NCI-H2227 treated with DMSO at 0.1 percent for 48 hours (cell line): Measurements from ENCODE around the gene SLC5A10.
"Not testable (repeated sequence)": the region's sequence is repeated elsewhere in the genome, so short reads cannot be mapped to it uniquely, and the experiment has no call there.

Experiments
- DNase-seq: peaks from one replicate; lab custom pipeline; 2025; lab: John Stamatoyannopoulos, UW

The SLC5A10 gene

DNA sequence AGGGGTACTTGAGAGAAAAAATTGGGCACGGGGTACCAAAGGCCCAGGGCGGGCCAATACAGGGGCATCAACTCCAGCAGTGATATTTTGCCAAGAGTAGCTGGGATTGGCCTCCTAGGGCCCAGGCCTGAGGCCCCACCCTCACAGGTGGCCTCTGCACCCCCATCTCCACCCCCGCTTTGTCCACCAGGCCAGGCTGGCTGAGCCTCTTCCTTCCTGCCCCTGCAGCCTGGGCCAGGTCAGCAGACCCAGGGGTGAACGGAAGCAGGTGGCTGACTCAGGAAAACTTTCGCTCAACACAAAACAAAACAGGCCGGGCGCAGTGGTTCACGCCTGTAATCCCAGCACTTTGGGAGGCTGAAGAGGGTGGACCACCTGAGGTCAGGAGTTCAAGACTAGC, 91.1 kb downstream of the SLC5A10 start:
- not testable (repeated sequence) for DNase-seq

DNA sequence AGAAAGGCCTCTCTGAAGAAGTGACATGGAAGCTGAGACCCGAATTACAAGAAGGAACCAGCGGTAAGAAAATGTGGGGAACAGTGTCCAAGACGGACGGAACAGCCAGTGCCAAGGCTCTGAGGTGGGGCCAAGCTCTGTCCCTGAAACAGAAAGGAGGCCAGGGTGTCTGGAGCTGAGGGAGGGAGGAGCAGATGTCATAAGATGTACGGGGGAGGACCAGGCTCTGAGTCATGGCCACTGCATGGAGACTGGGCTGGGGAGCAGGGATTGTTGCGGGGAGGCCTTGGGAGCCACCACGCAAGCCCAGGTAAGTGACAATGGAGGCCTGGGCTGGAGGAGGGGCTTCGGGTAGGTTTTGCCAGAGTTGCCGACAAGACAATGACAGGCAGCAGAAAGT, 92.7 kb downstream of the SLC5A10 start:
- DNase-seq: not testable (repeated sequence)

DNA sequence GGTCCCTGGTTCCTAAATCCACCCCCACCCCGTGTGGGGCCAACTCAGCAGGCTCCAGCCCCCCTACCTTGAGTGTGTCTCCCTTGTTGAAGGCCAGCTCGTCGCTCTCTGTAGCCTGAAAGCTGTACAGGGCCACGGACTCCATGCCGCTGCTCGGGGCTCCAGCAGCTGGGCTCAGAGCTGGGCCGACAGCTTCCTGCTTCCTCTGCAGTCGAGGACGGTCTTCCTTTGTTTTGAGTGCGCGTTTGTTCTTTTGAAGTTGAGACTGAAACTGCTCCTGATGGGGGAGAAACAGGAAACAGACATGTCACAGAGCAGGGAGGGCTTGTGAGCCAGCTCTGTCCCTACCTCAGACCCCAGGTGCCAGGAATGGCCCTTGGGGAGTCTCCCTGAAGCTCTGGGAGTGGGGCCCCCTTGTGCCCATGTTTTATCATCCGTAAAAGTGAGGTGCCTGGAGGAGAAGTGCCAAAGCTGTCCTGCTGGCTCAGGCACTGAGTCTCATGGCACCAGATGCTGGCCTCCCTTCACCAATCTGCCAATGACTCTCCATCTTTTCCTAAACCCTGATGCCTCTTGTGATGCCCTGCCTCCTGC, 94.9 kb downstream of the SLC5A10 start, which contains the start of gene GRAP:
Gene GRAP, minus strand, starts transcription at position 176 of the 594 bp plus-strand sequence. Its CDS starts 31 bp downstream, at position 145.
- not testable (repeated sequence) for DNase-seq

DNA sequence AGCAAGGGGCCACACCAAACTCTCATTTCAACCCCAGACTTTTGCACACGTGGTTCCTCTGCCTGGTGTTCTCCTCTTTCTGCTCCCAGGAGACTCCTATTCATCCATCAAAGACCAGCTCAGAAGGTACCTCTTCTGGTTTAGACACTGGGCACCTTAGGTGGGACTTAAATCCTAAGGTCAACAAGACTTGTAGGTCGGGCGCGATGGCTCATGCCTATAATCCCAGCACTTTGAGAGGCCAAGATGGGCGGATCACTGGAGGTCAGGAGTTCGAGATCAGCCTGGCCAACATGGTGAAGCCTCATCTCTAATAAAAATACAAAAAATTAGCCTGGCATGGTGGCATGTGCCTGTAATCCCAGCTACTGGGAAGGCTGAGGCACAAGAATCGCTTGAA, 95.5 kb downstream of the SLC5A10 start:
- DNase-seq: not testable (repeated sequence)

DNA sequence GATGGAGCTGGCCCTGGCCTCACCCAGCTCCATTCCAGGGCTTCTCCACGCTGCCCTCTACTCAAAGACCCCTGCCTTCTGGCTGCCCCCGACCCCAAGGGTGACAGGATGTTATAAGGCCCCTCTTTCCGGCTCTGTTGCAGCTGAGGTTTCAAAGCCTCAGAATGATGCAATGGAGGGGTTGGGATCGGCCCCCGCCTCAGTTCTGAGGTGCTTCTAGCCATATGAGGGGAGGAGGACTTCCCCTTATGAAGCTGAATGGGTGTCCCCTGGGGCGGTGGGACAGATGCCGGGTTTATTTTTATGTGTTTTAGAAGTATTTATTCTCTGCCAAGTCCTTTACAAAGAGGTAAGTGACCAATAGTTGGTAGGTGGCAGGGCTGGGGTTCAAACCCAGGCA, 96.9 kb downstream of the SLC5A10 start:
- not testable (repeated sequence) for DNase-seq

DNA sequence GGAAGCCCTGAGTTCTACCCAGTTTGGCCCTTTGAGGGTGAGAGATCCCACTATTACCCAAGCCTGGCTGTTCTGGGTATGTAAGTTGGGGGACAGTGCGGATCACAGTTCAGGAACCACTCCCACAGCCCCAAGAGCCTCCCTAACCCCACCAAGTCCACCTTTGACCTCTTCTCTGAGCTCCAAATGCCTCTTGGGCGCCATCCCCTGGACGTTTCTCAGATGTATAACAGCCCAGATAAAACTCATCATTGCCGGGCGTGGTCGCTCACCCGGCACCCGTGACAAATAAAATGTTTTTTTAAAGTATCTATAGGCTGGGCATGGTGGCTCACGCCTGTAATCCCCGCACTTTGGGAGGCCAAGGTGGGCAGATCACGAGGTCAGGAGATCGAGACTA, 103.5 kb downstream of the SLC5A10 start:
- not testable (repeated sequence) for DNase-seq

DNA sequence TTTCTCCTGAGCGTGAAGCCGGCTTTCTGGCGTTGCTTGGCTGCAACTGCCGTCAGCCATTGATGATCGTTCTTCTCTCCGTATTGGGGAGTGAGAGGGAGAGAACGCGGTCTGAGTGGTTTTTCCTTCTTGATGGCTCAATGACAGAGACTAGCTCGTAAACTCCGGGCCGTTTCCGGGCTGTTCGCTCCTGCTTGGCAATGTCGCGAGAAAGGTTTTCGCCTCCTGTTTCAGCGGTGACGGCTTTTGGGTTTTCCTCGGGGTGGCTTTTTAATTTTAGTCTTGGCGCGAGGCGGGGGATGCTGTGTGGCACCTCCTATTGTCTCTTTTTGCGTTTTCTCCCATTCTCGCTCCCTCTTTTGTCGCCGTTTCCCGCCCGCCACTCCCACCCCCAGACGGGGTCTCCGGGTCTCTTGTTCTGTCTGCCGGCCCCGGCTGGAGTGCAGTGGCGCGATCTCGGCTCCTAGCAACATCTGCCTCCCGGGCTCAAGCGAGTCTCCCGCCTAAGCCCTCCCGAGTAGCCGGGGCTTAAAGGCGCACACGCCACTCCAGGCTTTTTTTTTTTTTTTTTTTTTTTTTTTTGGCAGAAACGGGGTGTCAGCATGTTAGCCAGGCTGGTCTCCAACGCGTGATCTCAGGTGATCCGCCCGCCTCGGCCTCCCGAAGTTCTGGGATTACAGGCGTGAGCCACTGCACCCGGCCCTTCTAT, 110.2 kb downstream of the SLC5A10 start:
- DNase-seq: not testable (repeated sequence)

DNA sequence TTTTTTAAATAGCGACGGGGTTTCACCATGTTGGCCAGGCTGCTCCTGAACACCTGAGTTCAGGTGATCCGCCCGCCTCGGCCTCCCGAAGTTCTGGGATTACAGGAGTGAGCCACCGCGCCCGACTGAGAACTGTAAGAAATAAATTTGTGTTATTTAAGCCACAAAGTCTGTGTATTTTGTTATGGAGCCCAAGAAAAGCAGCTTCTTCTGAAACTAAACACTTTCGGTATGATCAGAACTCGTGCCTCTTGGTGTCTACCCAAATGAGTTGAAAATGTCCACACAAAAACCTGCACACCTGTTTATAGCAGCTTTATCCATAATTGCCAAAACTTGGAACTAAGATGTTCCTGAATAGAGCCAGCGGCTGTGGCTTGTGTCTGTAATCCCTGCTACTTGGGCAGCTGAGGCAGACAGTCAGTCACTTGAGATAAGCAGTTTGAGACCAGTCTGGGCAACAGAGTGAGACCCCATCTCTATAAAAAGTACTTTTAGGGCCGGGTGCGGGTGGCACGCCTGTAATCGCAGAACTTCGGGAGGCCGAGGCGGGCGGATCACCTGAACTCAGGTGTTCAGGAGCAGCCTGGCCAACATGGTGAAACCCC, 110.9 kb downstream of the SLC5A10 start:
- DNase-seq: not testable (repeated sequence)

DNA sequence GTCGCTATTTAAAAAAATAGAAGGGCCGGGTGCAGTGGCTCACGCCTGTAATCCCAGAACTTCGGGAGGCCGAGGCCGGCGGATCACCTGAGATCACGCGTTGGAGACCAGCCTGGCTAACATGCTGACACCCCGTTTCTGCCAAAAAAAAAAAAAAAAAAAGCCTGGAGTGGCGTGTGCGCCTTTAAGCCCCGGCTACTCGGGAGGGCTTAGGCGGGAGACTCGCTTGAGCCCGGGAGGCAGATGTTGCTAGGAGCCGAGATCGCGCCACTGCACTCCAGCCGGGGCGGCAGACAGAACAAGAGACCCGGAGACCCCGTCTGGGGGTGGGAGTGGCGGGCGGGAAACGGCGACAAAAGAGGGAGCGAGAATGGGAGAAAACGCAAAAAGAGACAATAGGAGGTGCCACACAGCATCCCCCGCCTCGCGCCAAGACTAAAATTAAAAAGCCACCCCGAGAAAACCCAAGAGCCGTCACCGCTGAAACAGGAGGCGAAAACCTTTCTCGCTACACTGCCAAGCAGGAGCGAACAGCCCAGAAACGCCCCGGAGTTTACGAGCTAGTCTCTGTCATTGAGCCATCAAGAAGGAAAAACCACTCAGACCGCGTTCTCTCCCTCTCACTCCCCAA, 111.5 kb downstream of the SLC5A10 start:
- not testable (repeated sequence) for DNase-seq

DNA sequence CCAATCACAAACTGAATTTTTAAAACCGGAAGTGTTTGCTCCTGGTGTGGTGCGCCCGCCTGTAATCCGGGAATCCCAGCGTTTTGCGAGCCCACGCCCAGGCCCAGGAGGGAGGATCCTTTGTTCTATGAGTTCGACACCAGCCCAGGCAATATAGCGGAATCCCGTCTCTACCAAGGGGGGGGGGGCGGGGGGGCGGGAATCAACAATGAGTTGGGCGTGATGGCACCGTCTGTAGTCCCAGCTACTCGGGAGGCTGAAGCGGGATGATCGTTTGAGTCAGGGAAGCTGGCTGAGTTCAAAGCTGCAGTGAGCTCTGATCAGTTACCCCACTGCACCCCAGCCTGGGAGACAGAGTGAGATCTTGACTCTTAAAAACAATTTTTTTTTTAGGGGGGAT, 112.4 kb downstream of the SLC5A10 start:
- not testable (repeated sequence) for DNase-seq

DNA sequence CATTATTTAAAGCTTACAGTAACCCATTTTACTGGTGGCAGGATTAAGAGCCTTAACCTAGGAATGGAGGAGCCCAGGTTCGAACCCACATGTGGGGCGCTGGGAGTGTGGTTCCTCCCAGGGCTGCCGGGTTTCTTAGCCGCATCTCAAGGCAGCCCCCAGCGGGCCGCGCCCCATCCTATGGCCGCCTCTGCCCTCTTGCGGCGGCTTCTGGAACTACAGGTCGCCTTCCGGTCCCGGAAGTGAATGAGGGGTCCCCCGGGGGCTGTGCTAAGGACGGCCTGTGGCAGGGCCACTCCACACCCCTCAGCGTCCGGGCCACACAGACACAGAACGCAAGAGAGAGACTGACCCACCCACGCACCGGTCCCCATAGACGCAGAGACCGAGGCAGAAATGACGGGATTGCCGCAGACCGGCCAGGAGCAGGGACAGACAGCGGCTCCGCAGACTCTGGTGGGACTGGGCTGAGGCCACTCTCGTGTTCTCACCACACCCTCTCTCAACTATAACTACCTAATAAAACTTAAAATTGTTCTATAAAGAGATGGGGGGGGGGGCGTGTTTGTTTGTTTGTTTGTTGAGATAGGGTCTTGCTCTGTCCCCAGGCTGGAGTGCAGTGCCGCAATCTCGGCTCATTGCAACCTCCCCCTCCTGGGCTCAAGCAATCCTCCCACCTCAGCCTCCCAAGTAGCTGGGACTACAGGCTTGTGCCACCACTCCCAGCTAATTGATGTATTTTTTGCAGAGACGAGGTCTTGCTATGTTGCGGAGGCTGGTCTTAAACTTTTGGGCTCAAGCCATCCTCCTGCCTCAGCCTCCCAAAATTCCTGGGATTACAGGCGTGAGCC, 118.6 kb downstream of the SLC5A10 start:
- not testable (repeated sequence) for DNase-seq
